ENCODE measurements around the gene PPP3CA. TPM values are rescaled to one million over a fixed set of nuclear protein-coding genes. Genes with fewer than 3 reads are reported as not detected.

PPP3CA gene
- total and polyA plus RNA-seq, 3 experiments from 2014 or later = 6.9 to 30.7 (median 30.0) TPM

GRCh38 chr4:101065346-101065745, 282.0 kb downstream of the PPP3CA start:
- H3K27me3 ChIP-seq (ENCODE audit: insufficient read depth, low read length, poor library complexity, severe bottlenecking) = no peaks in the 10 kb centered on the region
- H3K4me3 Mint-ChIP-seq = no peak overlapping the region
- no peak overlapping the region for H3K4me3 ChIP-seq (ENCODE audit: low read length)
- no peaks in the 10 kb centered on the region for H3K9me3 Mint-ChIP-seq
- H3K27ac Mint-ChIP-seq = no peak overlapping the region
- DNase-seq = no peak
- H3K36me3 Mint-ChIP-seq = peaks cover 8 to 30% (median 12%) of the 10 kb centered on the region in 3 donors
- ChIA-PET POLR2A (no interaction called here), CTCF (no interaction called here)
- H3K36me3 ChIP-seq (ENCODE audit: insufficient read depth, low read length) = no peaks in the 10 kb centered on the region
- H3K9me3 ChIP-seq (ENCODE audit: low read length) = no peaks in the 10 kb centered on the region
- no peak overlapping the region for H3K27ac ChIP-seq (ENCODE audit: low read depth, low read length)
- no peaks in the 10 kb centered on the region for H3K27me3 Mint-ChIP-seq
- H3K4me1 ChIP-seq (ENCODE audit: insufficient read depth, low read length) = no peaks in the 10 kb centered on the region
- peaks cover 0 to 23% (median 3%) of the 10 kb centered on the region in 3 donors for H3K4me1 Mint-ChIP-seq

- DNase-seq = no peak
- Mint-ChIP-seq H3K36me3 (peaks cover 10 to 33% (median 14%) of the 10 kb centered on the region in 3 donors), H3K27ac (peak overlapping the region in 1 of 8 donors; percentile 55), H3K4me1 (peaks cover 0 to 29% (median 5%) of the 10 kb centered on the region in 3 donors), H3K4me3 (no peak overlapping the region), H3K9me3 (no peaks in the 10 kb centered on the region), H3K27me3 (no peaks in the 10 kb centered on the region)
- Histone ChIP-seq H3K4me1 (ENCODE audit: insufficient read depth, low read length) (no peaks in the 10 kb centered on the region), H3K9me3 (ENCODE audit: low read length) (no peaks in the 10 kb centered on the region), H3K36me3 (ENCODE audit: insufficient read depth, low read length) (no peaks in the 10 kb centered on the region), H3K27ac (ENCODE audit: low read depth, low read length) (no peak overlapping the region), H3K27me3 (ENCODE audit: insufficient read depth, low read length, poor library complexity, severe bottlenecking) (no peaks in the 10 kb centered on the region), H3K4me3 (ENCODE audit: low read length) (no peak overlapping the region)
- ChIA-PET CTCF (no interaction called here), POLR2A (no interaction called here)
Measured at GRCh38 chr4:101064541-101065180, 282.7 kb downstream of the PPP3CA start.

GRCh38 chr4:101055392-101055791, 291.9 kb downstream of the PPP3CA start:
- Histone ChIP-seq H3K27ac (ENCODE audit: low read depth, low read length) (no peak overlapping the region), H3K27me3 (ENCODE audit: insufficient read depth, low read length, poor library complexity, severe bottlenecking) (no peaks in the 10 kb centered on the region), H3K9me3 (ENCODE audit: low read length) (no peaks in the 10 kb centered on the region), H3K4me1 (ENCODE audit: insufficient read depth, low read length) (no peaks in the 10 kb centered on the region), H3K36me3 (ENCODE audit: insufficient read depth, low read length) (no peaks in the 10 kb centered on the region), H3K4me3 (ENCODE audit: low read length) (no peak overlapping the region)
- H3K4me1 Mint-ChIP-seq = peaks cover 12 to 40% (median 14%) of the 10 kb centered on the region in 3 donors
- H3K27ac Mint-ChIP-seq = no peak overlapping the region
- no peaks in the 10 kb centered on the region for H3K9me3 Mint-ChIP-seq
- POLR2A ChIA-PET = no interaction called here
- H3K27me3 Mint-ChIP-seq = no peaks in the 10 kb centered on the region
- DNase-seq = no peak
- CTCF ChIA-PET = no interaction called here
- no peak overlapping the region for H3K4me3 Mint-ChIP-seq
- peaks cover 7 to 25% (median 18%) of the 10 kb centered on the region in 3 donors for H3K36me3 Mint-ChIP-seq

GRCh38 chr4:101050837-101051205, 296.5 kb downstream of the PPP3CA start:
- H3K27ac Mint-ChIP-seq = peak overlapping the region in 3 of 8 donors; percentile 28 to 88 (median 68)
- H3K36me3 ChIP-seq (ENCODE audit: insufficient read depth, low read length) = no peaks in the 10 kb centered on the region
- ChIA-PET CTCF (interaction anchor here (1.5 kb wide), 1 partner anchor 12 kb away, joined by 3 read pairs; no protein-coding TSS in a partner anchor), POLR2A (interaction anchor here (1.0 kb wide), 1 partner anchor 31 kb away, joined by 7 read pairs; no protein-coding TSS in a partner anchor)
- H3K9me3 ChIP-seq (ENCODE audit: low read length) = no peaks in the 10 kb centered on the region
- no peaks in the 10 kb centered on the region for H3K4me1 ChIP-seq (ENCODE audit: insufficient read depth, low read length)
- H3K27me3 ChIP-seq (ENCODE audit: insufficient read depth, low read length, poor library complexity, severe bottlenecking) = no peaks in the 10 kb centered on the region
- H3K4me1 Mint-ChIP-seq = peaks cover 16 to 31% (median 20%) of the 10 kb centered on the region in 3 donors
- no peak overlapping the region for H3K27ac ChIP-seq (ENCODE audit: low read depth, low read length)
- no peak overlapping the region for H3K4me3 ChIP-seq (ENCODE audit: low read length)
- peak overlapping the region in 3 of 7 donors; percentile 45 to 75 (median 63) for H3K4me3 Mint-ChIP-seq
- H3K27me3 Mint-ChIP-seq = no peaks in the 10 kb centered on the region
- H3K9me3 Mint-ChIP-seq = no peaks in the 10 kb centered on the region
- H3K36me3 Mint-ChIP-seq = peaks cover 0 to 10% (median 5%) of the 10 kb centered on the region in 3 donors
- no peak for DNase-seq

- Mint-ChIP-seq H3K36me3 (peaks cover 4 to 12% (median 9%) of the 10 kb centered on the region in 3 donors), H3K9me3 (no peaks in the 10 kb centered on the region), H3K4me1 (peaks cover 20 to 35% (median 20%) of the 10 kb centered on the region in 3 donors), H3K4me3 (peak overlapping the region in 3 of 7 donors; percentile 15 to 75 (median 63)), H3K27ac (peak overlapping the region in 3 of 8 donors; percentile 28 to 88 (median 68)), H3K27me3 (no peaks in the 10 kb centered on the region)
- POLR2A ChIA-PET = interaction anchor here (1.0 kb wide), 1 partner anchor 30 kb away, joined by 7 read pairs; no protein-coding TSS in a partner anchor
- CTCF ChIA-PET = interaction anchor here (1.5 kb wide), 1 partner anchor 12 kb away, joined by 3 read pairs; no protein-coding TSS in a partner anchor
- Histone ChIP-seq H3K4me3 (ENCODE audit: low read length) (no peak overlapping the region), H3K27ac (ENCODE audit: low read depth, low read length) (no peak overlapping the region), H3K4me1 (ENCODE audit: insufficient read depth, low read length) (no peaks in the 10 kb centered on the region), H3K27me3 (ENCODE audit: insufficient read depth, low read length, poor library complexity, severe bottlenecking) (no peaks in the 10 kb centered on the region), H3K36me3 (ENCODE audit: insufficient read depth, low read length) (no peaks in the 10 kb centered on the region), H3K9me3 (ENCODE audit: low read length) (no peaks in the 10 kb centered on the region)
- no peak for DNase-seq
Measured at GRCh38 chr4:101050088-101050836, 297.1 kb downstream of the PPP3CA start.

GRCh38 chr4:101049549-101050001, 297.8 kb downstream of the PPP3CA start:
- Mint-ChIP-seq H3K36me3 (peaks cover 6 to 13% (median 12%) of the 10 kb centered on the region in 3 donors), H3K4me1 (peaks cover 20 to 39% (median 22%) of the 10 kb centered on the region in 3 donors), H3K27ac (no peak overlapping the region), H3K4me3 (no peak overlapping the region), H3K27me3 (no peaks in the 10 kb centered on the region), H3K9me3 (no peaks in the 10 kb centered on the region)
- no peak overlapping the region for H3K27ac ChIP-seq (ENCODE audit: low read depth, low read length)
- no peaks in the 10 kb centered on the region for H3K9me3 ChIP-seq (ENCODE audit: low read length)
- ChIA-PET POLR2A (no interaction called here), CTCF (no interaction called here)
- no peak overlapping the region for H3K4me3 ChIP-seq (ENCODE audit: low read length)
- DNase-seq = no peak
- no peaks in the 10 kb centered on the region for H3K4me1 ChIP-seq (ENCODE audit: insufficient read depth, low read length)
- H3K27me3 ChIP-seq (ENCODE audit: insufficient read depth, low read length, poor library complexity, severe bottlenecking) = no peaks in the 10 kb centered on the region
- H3K36me3 ChIP-seq (ENCODE audit: insufficient read depth, low read length) = no peaks in the 10 kb centered on the region

GRCh38 chr4:101044766-101045165, 302.6 kb downstream of the PPP3CA start:
- no peaks in the 10 kb centered on the region for H3K9me3 Mint-ChIP-seq
- POLR2A ChIA-PET = no interaction called here
- CTCF ChIA-PET = no interaction called here
- H3K4me1 Mint-ChIP-seq = peaks cover 25 to 51% (median 31%) of the 10 kb centered on the region in 3 donors
- no peaks in the 10 kb centered on the region for H3K27me3 Mint-ChIP-seq
- peaks cover 6 to 13% (median 13%) of the 10 kb centered on the region in 3 donors for H3K36me3 Mint-ChIP-seq
- no peak for DNase-seq
- Histone ChIP-seq H3K4me1 (ENCODE audit: insufficient read depth, low read length) (no peaks in the 10 kb centered on the region), H3K27ac (ENCODE audit: low read depth, low read length) (no peak overlapping the region), H3K4me3 (ENCODE audit: low read length) (no peak overlapping the region), H3K9me3 (ENCODE audit: low read length) (no peaks in the 10 kb centered on the region), H3K27me3 (ENCODE audit: insufficient read depth, low read length, poor library complexity, severe bottlenecking) (no peaks in the 10 kb centered on the region), H3K36me3 (ENCODE audit: insufficient read depth, low read length) (no peaks in the 10 kb centered on the region)
- no peak overlapping the region for H3K27ac Mint-ChIP-seq
- no peak overlapping the region for H3K4me3 Mint-ChIP-seq

- ChIA-PET CTCF (interaction anchor here (1.2 kb wide), 1 partner anchor 111 kb away, joined by 4 read pairs; no protein-coding TSS in a partner anchor), POLR2A (no interaction called here)
- no peaks in the 10 kb centered on the region for H3K9me3 ChIP-seq (ENCODE audit: low read length)
- no peak for DNase-seq
- H3K4me1 ChIP-seq (ENCODE audit: insufficient read depth, low read length) = peaks cover 17% of the 10 kb centered on the region
- H3K36me3 ChIP-seq (ENCODE audit: insufficient read depth, low read length) = no peaks in the 10 kb centered on the region
- H3K4me3 Mint-ChIP-seq = no peak overlapping the region
- H3K27ac ChIP-seq (ENCODE audit: low read depth, low read length) = no peak overlapping the region
- no peak overlapping the region for H3K4me3 ChIP-seq (ENCODE audit: low read length)
- H3K27me3 Mint-ChIP-seq = no peaks in the 10 kb centered on the region
- H3K36me3 Mint-ChIP-seq = peaks cover 6 to 12% (median 8%) of the 10 kb centered on the region in 3 donors
- H3K27me3 ChIP-seq (ENCODE audit: insufficient read depth, low read length, poor library complexity, severe bottlenecking) = no peaks in the 10 kb centered on the region
- H3K27ac Mint-ChIP-seq = peak overlapping the region in 1 of 8 donors; percentile 5
- H3K9me3 Mint-ChIP-seq = no peaks in the 10 kb centered on the region
- H3K4me1 Mint-ChIP-seq = peaks cover 40 to 57% (median 40%) of the 10 kb centered on the region in 3 donors
Measured at GRCh38 chr4:101042847-101043246, 304.5 kb downstream of the PPP3CA start.
